Ascending aorta (tissue), 2 donors: ENCODE data around the gene GSTO1. TPM values are rescaled to one million over a fixed set of nuclear protein-coding genes. Genes with fewer than 3 reads are reported as not detected.

Experiments
- DNase-seq, 2 donors: peaks; one replicate each; pipeline ENCODE4 v3.0.0-alpha.2; 2019; ENCODE audit warnings: low spot score in 2 of 2
- H3K27ac ChIP-seq, 2 donors: fragments of 200-600 bp; sonication (generic); one replicate each; pipeline ENCODE4 v1.5.1; 2016 to 2017; ENCODE audit warnings: mild to moderate bottlenecking in 1 of 2
- H3K27me3 ChIP-seq: fragments of 200-600 bp; sonication (generic); one replicate; pipeline ENCODE4 v1.5.1; 2017
- H3K36me3 ChIP-seq, 2 donors: fragments of 200-600 bp; sonication (generic); one replicate each; pipeline ENCODE4 v1.5.1; 2016
- H3K4me1 ChIP-seq, 2 donors: fragments of 200-600 bp; sonication (generic); one replicate each; pipeline ENCODE4 v1.5.1; 2016 to 2017; ENCODE audit warnings: mild to moderate bottlenecking in 1 of 2
- H3K4me3 ChIP-seq, 2 donors: fragments of 200-600 bp; sonication (generic); one replicate each; pipeline ENCODE4 v1.5.1; 2016 to 2017; ENCODE audit warnings: mild to moderate bottlenecking in 1 of 2
- H3K9me3 ChIP-seq, 2 donors: fragments of 200-600 bp; sonication (generic); one replicate each; pipeline ENCODE4 v1.5.1; 2016
- intact Hi-C: fragments of 100-400 bp; cut with DNase I; formaldehyde crosslinking; loops from one replicate; pipeline ENCODE4 v1.15.1; 2023
- total RNA-seq: library from RNA; depleted of rRNA; stranded (reverse); fragments of >200 nt; gene quantifications from one replicate; pipeline ENCODE4 v1.1.0, GENCODE V29; 2016
- TF ChIP-seq, protein P1 (sequence below), 3 experiments: fragments of 200-600 bp in 2 of 3; fragments of 450-650 bp in 1 of 3; sonication (generic) in 2 of 3; IDR thresholded peaks; one replicate each; pipeline ENCODE4 v1.5.1; 2016 to 2019; ENCODE audit warnings: antibody characterized with exemption in 3 of 3, mild to moderate bottlenecking in 1 of 3, moderate library complexity in 1 of 3

Gene GSTO1
- total RNA-seq, 1 donor from 2014 or later, result 62.2 TPM

DNA sequence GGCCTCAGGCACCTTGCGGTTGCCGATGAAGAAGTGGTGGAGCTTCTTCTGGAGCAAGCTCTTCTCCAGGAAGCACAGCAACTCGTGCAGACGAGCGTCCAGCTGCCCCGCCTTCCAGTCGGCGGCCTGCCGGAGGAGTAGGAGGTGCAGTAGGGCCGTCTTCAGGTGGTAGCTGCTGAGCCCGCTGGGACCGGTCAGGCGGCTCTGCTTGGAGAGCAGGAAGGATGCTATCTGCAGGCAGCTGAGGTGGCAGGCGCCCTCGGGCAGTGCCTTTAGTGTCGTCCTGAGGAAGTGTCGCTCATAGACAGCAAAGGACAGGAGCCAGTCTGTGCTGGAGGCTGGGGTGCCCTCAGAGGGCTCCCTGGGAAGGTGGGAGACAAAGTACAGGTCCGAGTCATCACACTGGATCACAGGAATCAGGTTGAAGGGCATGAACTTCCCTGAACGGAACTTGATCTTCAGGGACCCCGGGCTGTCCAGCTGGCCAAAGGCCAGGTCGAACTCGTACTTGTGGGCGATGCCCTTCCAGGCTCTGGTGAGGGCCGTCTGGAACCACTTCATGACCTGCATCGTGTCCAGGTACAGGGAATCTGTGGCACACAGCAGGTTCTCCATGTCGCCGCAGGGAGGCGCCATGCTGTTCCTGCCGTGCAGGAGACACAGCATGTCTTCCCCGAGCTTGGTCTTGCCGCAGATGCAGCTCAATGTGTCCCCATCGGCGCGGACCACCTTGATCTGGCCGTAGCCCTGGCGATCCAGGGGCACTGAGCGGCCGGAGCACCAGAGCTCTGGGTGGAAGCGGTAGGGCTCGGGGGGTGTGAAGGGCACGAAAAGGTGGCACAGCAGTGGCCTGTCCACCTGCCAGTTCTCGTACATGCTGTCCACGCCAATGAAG, 60.1 kb downstream of the GSTO1 start:
- Histone ChIP-seq H3K36me3 (peaks cover 29 to 46% of the 10 kb centered on the region in 2 donors), H3K4me1 (peaks cover 6 to 35% of the 10 kb centered on the region in 2 donors), H3K4me3 (no peak overlapping the region), H3K27ac (no peak overlapping the region), H3K9me3 (no peaks in the 10 kb centered on the region), H3K27me3 (no peaks in the 10 kb centered on the region)
- TF ChIP-seq, protein P1, sequence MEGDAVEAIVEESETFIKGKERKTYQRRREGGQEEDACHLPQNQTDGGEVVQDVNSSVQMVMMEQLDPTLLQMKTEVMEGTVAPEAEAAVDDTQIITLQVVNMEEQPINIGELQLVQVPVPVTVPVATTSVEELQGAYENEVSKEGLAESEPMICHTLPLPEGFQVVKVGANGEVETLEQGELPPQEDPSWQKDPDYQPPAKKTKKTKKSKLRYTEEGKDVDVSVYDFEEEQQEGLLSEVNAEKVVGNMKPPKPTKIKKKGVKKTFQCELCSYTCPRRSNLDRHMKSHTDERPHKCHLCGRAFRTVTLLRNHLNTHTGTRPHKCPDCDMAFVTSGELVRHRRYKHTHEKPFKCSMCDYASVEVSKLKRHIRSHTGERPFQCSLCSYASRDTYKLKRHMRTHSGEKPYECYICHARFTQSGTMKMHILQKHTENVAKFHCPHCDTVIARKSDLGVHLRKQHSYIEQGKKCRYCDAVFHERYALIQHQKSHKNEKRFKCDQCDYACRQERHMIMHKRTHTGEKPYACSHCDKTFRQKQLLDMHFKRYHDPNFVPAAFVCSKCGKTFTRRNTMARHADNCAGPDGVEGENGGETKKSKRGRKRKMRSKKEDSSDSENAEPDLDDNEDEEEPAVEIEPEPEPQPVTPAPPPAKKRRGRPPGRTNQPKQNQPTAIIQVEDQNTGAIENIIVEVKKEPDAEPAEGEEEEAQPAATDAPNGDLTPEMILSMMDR (IDR thresholded peaks at IDR 0.05), result no peak
- intact Hi-C loops, result no loop called here
- DNase-seq, result no peak

DNA sequence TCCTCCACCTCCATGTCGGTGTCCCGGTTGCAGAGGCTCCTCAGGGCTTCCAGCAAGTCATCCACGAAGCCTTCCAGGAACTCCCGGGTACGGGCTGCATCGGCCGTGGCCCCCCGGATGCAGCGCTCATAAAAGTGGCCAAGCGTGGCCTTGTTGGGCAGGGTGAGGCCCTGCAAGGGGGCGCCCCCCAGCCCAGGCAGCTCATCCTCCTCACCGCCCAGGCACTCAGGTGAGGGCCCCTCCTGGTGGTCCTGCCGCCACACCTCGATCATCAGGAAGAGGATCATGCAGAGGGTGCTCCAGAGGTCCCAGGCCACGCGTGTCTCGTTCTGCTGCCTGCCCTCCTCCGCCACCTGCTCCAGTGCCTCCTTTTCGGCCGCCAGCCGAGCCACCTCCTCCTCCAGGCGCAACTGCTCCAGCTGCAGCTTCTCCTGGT, 60.8 kb downstream of the GSTO1 start:
- no peak for DNase-seq
- H3K9me3 ChIP-seq, result no peaks in the 10 kb centered on the region
- H3K27me3 ChIP-seq, result no peaks in the 10 kb centered on the region
- intact Hi-C loops, result no loop called here
- peaks cover 7 to 37% of the 10 kb centered on the region in 2 donors for H3K4me1 ChIP-seq
- no peak overlapping the region for H3K27ac ChIP-seq
- peaks cover 29 to 46% of the 10 kb centered on the region in 2 donors for H3K36me3 ChIP-seq
- H3K4me3 ChIP-seq, result no peak overlapping the region
- TF ChIP-seq, protein P1 (IDR thresholded peaks at IDR 0.05), result no peak

DNA sequence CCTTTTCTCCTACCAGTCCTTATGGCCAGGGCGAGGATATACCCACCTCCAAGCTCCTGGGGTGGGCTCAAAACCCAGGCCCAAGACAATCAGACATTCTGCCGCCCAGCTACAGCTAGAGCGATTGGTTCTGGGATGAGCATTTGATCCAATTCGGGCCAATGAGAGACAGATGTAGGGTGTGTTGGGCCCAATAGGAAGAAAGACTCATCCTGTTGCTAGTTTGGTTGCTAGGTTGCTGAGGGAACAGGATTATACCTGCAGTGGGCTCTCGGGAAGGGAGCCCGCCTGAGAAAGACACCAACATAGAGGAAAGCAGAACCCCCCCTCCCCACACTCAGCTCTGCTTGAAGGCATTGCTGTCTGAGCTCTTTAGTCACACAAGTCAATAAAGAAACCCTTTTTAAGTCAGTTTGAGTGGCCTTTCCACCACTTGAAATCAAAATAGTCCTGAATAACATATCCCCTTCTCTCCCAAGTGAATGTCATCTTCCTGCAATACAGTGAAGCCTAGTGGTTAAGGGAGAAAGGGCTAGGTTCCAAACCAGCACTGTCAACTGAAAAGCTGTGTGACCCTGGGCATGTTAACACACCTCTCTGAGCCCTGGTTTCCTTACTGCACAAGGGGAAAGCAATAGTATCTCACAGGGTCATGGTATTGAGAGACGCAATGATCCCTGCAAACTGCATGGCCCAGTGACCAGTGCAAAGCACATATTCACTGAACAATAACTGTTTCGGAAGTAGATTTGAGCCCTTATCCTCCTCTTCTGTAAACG, 61.8 kb downstream of the GSTO1 start:
- peak overlapping the region in 1 of 2 donors; percentile 17 for H3K27ac ChIP-seq
- H3K36me3 ChIP-seq, result peaks cover 29 to 39% of the 10 kb centered on the region in 2 donors
- H3K27me3 ChIP-seq, result no peaks in the 10 kb centered on the region
- peaks cover 8 to 38% of the 10 kb centered on the region in 2 donors for H3K4me1 ChIP-seq
- TF ChIP-seq, protein P1 (IDR thresholded peaks at IDR 0.05), result no peak
- intact Hi-C loops, result no loop called here
- H3K9me3 ChIP-seq, result no peaks in the 10 kb centered on the region
- no peak for DNase-seq
- no peak overlapping the region for H3K4me3 ChIP-seq

Other genes starting within 250 kb of the GSTO1 start
- gene COL17A1, start 169.0 kb upstream of the GSTO1 start, total RNA-seq, result 0.64 TPM
- gene SFR1, start 132.7 kb upstream of the GSTO1 start, total RNA-seq, result 0.32 TPM
- gene CFAP43, start 22.5 kb upstream of the GSTO1 start, total RNA-seq, result 0.96 TPM
- gene GSTO2, start 14.3 kb downstream of the GSTO1 start, total RNA-seq, result not detected
- 51.0 TPM for gene ITPRIP, start 83.6 kb downstream of the GSTO1 start, total RNA-seq
- gene CFAP58, start 98.9 kb downstream of the GSTO1 start, total RNA-seq, result not detected